Fibroblast of mammary gland (primary cell): ENCODE measurements around the gene COPG1.

Experiments used
- DNase-seq: peaks from one replicate; pipeline ENCODE4 v3.0.0-alpha.2; 2010; ENCODE audit warnings: low read depth
- H3K4me3 ChIP-seq: 2 replicates; pipeline ENCODE4 v1.5.1; 2011; ENCODE audit warnings: low read depth, mild to moderate bottlenecking, low read length, moderate library complexity; ENCODE audit not compliant: control insufficient read depth
- CTCF ChIP-seq: conservative IDR thresholded peaks from 2 replicates; pipeline ENCODE4 v1.5.1; 2011; ENCODE audit warnings: low read depth, low read length, inconsistent platforms; ENCODE audit not compliant: control insufficient read depth, insufficient read depth

Gene COPG1

GRCh38 chr3:129254536-129255230, 5.3 kb downstream of the COPG1 start:
- DNase-seq = no peak
- H3K4me3 ChIP-seq = no peak overlapping the region
- no peak for TF ChIP-seq CTCF

- H3K4me3 ChIP-seq = no peak overlapping the region
- no peak for DNase-seq
- TF ChIP-seq CTCF = no peak
Observed at GRCh38 chr3:129256270-129256669, 6.9 kb downstream of the COPG1 start.

GRCh38 chr3:129257609-129258008, 8.2 kb downstream of the COPG1 start:
- H3K4me3 ChIP-seq = no peak overlapping the region
- TF ChIP-seq CTCF = no peak
- DNase-seq = no peak

GRCh38 chr3:129259612-129260477, 10.4 kb downstream of the COPG1 start:
- no peak for DNase-seq
- TF ChIP-seq CTCF = no peak
- H3K4me3 ChIP-seq = no peak overlapping the region

- no peak overlapping the region for H3K4me3 ChIP-seq
- DNase-seq = no peak
- TF ChIP-seq CTCF = no peak
Observed at GRCh38 chr3:129260606-129261005, 11.2 kb downstream of the COPG1 start.

- H3K4me3 ChIP-seq = no peak overlapping the region
- DNase-seq = no peak
- no peak for TF ChIP-seq CTCF
Observed at GRCh38 chr3:129261894-129262293, 12.5 kb downstream of the COPG1 start.
